NCI-H1694 (cell line): ENCODE results near the gene RANBP3.

ENCODE experiments used
- DNase-seq: peaks from one replicate; lab custom pipeline; 2025; lab: John Stamatoyannopoulos, UW

RANBP3 gene

DNA sequence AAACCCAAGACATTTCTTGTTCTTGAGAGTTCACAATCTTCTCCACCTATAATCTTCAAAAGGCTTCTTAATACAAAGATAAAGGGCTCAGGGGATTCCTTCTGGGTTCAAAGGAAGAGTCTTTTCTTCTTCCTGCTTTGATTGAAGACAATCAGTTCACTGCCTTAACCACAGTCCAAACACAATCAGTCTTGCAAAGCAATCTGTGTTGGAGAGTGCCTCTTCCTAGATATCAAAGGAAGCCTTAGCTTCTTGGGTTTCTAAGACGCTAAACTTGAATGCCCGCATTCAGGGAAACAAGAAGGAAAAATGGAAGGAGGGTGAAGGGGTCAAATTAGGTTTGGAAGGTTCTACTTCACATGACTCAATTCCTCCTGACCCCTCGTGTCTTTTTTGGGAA lies 27.2 kb downstream of the RANBP3 start:
- no peak for DNase-seq

DNA sequence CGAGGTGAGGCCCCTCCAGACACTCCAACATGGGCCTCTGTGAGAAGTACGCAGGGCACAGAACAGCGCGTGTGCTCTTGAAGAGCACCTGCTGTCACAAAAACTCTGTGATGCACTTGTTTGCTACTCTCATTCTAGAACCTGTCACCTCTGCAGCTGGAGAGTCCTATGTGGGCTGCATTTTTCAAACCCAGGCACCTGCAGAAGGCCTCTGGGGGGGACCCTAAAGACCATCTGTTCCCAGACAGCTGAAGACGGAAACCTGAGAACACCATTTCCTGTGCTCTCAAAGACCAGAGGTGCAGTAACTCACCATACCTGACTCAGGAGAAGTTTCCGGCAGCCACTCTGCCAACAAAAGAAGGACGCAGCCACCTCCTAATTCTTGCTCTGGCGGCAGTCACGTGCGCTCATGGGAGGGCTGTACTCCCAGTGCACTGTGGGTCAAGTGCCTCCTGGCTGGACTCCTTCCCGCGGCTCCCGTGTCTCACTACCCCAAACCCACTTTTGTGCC lies 28.1 kb downstream of the RANBP3 start:
- no peak for DNase-seq

DNA sequence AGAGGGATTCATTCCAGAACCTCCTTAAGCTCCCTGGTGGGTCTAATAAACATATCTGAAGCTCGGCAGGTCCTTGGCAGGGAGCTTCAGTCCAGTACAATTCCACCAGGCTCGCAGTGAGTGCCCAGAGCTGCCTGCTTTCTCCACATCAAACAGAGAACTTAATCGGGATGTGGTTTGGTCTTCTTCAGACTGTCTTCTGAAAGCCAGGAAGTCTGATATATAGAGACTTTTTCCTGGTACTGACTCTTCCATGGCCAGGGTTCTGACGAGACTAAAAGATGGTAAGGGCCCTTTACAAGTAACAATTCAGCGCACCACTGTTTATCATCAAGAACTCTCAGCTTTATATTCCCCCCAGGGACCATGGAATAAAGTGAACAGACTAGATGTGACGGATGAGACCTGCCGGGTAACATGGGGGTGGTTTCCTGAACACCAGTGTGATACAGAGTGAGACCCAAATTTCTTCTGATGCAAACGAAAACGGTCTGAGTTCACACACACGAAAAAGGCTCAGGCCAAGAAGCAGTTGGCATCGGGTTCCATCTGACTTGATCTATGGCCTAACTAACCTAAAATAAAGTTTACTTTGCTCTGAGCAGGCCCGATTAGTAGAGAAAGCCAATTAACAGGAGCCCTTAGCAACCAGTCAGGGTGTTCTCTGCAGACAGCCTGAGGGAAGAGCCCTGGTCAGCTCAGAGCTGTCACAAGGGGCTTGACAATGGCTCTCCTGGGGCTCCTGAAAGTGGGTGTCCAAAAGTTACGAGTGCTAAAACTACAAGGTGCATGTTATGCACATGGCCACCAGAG lies 29.0 kb downstream of the RANBP3 start:
- no peak for DNase-seq

DNA sequence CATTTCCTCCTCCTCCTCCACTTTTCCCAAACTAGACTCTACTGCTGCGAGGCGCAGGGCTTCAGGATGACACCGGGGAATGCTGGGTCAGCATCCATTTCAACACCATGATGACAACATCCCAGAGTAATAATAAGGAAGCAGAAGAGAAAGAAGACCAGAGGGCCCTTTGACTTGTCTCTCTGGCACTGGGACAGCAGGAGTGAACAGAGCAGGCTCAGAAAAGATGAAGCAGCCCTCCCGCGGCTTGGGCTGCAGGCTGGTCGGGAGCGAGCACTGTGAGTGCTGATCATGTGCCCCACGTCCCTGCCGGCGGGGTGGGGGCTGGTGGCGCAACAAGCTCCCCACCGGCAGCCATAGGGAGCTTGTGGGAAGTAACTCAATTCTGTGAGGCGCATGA lies 30.5 kb downstream of the RANBP3 start:
- no peak for DNase-seq

DNA sequence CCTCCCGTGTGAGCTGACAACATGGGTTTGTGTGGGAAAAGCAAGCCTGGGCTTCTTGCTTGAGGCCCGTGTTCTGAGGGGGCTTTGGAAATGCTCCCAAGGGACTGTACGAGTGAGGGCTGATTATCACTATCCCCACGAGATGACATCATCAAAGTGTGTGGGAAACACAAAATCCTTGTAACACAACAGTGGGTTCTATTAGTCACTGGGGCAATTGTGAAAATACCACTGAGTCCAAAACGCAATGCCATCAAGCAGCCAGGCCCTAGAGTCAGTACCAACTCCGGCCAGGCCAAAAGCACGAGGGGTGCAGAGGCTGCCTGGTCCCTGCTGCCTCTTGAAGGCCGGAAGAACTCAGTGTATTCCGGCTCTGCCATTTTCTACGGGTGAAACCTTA lies 34.3 kb downstream of the RANBP3 start:
- no peak for DNase-seq

DNA sequence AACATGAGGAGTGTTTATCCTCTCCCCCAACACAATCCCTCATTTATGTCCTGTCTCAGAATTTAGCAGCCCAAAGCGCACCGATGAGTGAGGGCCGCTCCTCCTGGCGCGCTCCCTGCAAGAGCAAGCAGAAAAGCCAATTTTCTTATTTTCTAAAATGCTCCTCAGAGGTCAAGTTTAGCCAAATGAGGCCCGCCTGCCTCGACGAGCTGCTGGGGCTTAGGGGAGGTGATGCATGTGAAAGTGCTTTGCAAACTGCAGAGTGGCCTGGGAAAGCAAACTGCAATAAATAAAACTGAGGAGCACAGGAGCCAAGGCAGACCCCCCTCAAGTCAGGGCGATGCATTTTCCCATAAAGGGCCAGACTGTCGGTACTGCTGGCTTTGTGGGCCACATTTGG lies 34.9 kb downstream of the RANBP3 start:
- DNase-seq = no peak

DNA sequence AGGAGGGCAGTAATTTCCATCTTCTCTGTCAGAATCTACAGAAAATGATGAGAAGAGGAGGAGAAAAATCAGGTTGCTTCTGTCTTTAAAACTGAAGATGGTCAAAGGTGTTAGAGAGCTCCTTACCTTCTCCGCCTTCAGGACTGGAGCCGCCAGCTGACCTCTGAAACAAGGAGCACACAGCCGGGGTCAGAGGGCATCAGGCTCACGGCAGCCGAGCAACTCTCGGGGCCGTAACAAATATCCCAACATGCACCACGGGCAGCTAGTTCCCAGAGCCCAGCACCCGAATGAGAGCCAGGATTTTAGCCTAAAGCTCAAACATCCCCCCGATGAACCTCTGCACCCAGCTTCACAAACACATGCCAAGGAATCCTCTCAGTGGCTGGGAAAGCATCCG lies 36.3 kb downstream of the RANBP3 start:
- no peak for DNase-seq

DNA sequence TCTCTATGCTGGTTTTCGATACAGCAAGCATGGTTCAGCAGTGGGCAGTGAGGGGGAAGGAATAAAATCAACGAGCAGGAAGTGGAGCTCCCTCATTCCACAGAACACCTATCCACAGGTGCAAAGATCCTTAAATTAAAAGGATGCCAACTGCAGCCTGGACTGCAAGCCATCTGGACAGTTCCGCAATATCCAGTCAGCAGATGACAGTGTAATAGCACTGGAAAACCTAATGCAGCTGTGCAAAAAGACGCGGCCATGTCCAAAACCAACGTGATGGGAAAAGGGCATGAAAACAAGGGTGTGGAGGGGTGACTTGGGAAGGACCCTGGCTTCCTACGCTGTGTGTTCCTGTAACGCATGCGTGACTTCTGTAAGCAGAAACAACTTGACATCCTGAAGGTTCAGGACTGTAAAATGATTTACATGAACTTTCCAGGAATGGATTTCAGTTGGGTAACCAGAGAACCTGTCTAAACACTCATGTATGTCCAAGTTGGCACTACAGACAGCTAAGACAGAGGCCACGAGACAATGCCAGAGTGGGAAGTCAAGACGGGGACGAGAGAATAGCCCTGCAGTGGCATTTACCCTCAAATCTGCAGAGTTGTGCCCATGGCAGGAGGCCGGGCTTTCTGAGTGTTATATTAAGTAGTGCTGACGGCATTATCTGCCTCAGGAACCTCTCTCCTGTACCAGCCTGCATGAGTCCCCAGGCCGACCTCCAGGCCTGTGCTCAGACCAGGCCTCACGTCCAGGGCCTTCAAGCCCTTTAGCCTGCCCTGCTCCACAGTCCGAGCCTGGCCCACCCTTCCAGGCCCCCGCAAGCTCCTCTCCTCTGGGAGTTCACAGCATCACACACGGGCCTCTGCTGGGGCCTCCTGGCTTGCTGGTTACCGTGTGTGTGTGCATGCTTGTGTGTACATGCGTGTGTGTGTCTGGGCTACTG lies 37.4 kb downstream of the RANBP3 start:
- DNase-seq = no peak

DNA sequence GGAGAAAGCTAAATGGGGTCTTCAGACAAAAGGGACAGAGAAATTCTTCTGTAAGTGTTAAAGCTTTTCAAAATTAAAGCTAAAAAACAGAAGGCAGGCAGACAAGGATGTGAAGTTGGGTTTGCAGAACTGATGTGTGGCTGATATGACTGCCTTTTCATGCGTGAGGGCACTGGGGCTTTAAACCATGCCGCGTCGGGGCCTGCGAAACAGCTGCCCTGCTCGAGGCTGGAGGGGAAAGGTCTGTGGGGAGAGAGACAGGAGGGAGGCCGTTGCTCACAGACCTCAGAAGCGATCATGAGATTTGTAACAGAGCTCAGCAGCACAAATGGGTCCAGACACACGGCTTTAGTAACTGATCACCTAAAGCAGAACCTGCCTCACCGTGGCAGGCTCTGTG lies 40.4 kb downstream of the RANBP3 start:
- no peak for DNase-seq

DNA sequence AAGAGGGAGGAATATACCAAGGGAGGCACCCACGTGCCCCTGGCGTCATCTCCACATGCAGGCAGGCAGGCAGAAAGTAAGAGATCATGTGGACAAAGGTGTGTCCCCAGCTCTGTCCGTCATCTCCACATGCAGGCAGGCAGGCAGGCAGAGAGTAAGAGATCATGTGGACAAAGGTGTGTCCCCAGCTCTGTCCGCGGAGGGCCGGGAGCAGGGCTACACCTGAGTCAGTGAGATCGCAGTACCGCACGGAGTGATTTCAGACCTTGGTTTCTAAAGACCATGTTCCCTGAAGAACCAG lies 41.7 kb downstream of the RANBP3 start:
- DNase-seq = no peak

DNA sequence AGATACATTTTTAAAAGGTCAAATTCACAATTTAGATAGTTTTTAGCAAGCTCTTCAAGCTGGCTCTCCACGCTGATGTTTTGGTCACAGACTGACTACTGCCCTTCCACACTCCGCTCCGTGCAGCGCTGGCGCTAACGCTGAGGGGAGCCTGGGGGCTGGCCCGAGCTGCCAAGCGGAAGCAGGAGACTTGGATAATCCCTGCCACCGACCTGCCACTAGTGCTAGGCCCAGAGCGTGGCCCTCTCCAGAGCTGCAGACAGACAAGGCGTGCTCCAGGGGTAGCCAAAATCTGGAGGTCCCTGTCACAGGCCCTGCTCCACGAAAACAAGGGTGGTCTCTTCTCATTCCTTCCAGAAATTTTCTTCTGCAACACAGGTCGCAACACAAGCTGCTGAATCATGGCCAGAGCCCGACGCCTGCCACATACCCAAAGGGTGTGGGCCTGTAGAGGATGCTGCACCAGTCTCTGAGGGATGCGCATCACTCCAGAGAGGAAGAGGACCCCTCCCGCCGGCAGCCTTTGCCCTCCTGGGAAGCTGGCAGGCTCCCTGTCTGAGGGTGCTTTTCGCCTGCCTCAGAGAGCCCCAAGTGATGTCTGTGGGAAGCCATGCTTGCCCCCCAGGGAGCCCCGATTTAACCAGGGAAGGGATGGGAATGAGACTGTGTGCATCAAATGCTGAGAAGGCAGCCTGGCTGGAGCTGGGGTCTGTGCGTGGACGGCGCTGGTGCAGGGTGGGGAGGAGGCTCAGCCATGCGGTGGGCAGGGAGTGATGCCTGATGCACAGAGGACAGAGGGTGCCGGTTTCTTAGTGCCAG lies 42.3 kb downstream of the RANBP3 start:
- DNase-seq = peak; percentile 35

DNA sequence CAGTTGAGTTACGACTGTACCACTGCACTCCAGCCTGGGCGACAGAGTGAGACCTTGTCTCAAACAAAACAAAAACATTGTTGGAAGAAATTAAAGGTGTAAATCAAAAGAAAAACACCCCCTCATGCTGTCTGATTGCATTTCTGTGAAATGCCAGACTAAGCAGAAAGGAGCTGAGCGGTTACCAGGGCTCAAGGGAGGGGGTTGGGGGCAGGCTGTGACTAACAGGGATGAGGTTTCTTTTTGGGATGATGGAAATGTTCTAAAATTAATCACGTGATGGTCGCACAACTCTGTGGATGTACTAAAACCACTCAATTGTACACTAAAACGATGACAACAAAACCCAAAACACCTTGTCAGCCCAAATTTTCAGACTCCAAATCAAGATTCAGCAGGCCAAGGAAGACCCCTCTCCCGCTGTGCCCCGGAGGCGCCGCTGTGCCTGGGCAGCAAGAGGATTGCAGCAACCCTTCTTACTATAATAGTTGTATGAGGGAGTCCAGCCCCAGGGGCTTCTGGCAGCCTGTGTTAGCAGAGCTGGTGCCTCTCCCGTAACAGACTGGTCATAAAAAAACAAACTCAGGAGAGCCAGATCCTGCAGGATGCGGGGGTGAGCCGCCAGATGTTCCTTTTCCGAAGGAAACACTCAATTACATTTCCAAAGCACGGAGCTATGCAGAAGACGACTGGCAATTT lies 43.0 kb downstream of the RANBP3 start:
- DNase-seq = peak; percentile 49

DNA sequence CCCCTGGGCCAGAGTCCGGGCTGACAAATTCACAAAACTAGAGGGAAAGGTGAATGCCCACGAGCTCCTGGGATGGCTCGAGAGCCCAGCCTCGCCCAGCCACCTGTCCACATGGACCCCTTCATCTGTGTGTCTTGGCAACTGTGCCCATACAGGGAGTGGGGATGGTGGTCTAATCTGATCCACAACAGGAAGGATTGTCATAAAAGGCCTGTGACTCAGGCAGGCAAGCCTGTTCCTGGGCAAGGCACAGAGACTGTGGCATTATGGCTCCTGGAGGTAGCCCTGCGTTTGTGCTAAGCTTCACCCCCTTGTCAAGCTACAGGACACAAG lies 43.9 kb downstream of the RANBP3 start:
- DNase-seq = no peak

DNA sequence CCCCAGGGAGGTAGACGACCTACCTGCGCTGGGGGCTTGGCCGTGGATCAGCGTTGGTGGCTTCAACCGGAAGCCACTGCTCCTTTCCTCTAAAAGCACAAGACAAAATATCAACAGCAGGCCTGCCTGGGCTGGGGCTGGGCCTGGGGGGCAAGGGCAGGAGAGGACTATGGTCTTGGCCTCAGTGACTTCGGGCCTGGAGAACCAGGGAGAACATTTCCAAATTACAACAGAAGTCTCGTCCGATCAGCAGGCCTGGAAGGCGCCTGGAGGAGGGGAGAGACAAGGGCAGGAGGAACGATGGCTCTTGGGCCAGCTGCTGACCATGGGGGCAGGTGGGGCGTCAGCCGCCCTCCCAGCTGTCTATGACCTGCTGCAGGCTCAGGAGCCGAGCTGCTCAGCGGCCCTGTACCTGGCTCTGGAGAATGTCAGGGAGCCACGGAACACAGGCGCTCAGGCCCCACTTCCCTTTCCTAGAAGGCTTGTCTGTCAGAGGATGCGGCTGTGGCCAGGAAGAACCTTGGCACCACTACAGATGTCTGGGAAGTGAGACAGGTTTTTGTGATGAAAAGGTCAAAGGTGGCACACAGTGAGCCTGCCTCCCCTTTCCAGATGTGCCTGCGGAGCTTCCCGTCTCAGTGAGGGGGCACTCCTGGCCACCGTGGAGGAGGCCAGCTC lies 44.4 kb downstream of the RANBP3 start:
- DNase-seq = no peak

DNA sequence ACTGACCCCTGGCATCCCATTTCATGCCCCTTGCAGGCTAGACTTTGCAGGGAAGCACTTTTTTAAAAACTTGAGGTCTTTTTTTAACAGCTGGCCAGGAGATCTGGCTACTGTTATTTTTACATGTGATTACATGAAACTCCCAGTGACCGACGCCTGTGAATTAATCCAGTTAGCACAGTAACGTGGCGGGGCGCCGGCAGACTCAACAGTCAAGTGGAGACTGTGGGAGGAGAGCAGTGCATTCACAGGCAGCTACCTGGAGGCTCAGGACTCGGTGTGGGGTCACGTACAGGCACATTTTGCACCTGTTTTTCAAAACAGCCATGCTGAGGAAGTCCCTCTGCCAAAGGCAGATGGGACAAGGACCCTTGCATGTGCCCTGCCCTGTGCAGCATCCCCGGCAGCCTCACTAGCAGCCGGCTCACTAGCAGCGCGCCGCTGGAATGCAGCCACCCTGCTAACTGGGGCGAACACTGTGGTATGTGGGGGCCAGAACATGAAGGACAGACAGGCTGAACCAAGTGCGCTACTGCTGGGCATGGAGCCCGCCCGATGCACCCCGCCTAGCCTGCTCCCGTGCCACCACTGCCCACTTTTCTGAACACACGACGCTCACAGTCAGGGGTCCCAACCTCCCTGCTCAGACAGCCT lies 45.2 kb downstream of the RANBP3 start:
- DNase-seq = no peak

DNA sequence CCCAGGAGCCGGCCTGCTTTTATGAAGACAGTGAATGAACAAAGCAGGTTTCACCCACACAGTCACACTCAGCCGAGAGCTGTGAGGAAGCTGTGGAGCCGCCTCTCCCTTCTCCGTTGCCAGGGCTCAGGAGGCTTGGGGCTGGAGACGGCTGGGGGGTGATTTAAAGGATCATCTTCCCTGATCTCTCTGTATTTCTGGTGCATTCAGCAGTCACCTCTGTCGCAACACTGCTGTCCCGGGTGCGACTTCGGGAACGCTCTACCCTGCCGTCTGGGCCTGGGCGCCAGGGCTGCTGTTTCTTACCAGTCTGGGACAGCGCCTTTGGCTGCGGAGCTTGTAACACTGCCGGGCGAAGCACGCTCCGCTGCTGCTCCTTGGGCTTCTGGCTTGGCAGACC lies 45.8 kb downstream of the RANBP3 start:
- no peak for DNase-seq

DNA sequence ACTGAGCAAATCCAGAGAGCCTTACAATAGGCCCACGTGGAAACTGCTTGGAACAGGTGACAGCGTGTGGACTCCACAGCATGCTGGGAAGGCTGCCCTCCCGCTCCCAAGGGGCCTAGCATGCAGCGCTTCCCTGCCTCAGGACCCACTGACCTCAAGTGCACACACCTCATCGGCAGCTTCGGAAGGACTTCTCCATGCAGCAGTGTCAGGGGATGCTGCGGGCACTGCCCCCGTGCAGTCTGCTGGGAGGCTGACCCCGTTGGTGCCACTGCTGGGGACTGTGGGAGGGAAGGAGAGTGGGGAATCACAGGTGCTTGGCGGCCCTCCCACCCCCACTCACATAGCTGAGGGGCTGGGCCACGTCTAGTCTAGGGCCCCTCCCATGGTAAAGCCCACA lies 46.7 kb downstream of the RANBP3 start:
- no peak for DNase-seq

DNA sequence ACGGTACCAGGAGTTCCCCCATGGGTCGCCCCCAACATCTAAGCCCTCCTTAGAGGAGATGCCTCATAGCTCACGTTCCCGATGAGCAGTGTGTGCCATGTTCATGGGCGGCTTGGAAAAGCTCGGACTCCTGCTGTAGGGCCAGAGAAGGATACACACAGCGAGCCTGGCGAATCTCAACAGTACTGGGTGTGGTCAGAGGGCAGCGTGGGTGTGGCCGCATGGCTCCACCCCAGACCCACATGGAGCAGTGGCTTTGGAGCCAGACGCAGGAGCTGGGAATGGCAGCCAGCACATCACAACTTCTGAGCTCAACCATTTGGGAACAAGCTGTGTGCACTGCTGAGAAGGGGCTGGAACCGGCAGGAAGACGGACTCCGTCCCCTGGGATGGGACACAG lies 48.3 kb downstream of the RANBP3 start:
- DNase-seq = no peak

DNA sequence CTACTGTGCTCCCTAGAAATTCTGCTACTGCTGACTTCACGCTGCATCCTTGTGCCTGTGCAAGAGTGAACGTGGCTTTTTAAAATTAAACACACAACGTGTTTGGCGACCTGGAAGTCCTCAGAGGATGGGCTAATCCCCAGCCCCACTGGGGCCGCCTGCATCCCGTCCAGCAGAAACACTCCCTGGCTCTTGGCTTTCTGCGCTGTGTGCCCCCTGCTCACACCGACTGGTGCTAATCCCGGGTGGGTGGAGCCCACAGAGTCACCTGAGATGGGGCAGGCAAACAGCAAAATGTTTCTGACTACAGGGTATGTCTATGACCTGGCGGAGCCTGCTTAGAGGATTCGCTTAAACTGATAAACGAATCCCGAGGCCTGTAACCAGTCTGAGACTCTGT lies 48.8 kb downstream of the RANBP3 start:
- DNase-seq = no peak

DNA sequence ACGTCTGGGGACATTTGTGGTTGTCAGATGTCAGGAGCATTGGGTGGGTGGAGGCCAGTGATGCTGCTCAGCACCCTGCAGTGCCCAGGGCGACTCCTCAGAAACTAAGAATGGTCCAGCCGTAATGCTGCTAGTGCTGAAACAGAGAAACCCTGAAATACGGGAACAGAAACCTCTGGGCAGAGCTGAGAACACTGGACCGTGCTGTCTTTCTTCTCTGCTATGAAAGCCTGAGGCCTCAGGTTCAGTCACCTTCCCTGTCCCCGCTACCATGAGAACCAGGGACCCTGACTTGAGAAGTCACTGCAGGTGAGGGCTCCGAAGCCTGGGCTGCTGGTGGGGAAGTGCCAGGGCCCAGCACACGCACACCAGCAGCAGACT lies 50.5 kb downstream of the RANBP3 start:
- DNase-seq = no peak
